Tibial nerve (tissue), 4 donors: ENCODE data around the gene ABCA13. TPM values are rescaled to one million over a fixed set of nuclear protein-coding genes. Genes with fewer than 3 reads are reported as not detected.
"Not testable (repeated sequence)": the region's sequence is repeated elsewhere in the genome, so short reads cannot be mapped to it uniquely, and the experiment has no call there.

Experiments used
- DNase-seq, 2 donors: peaks; one replicate each; pipeline ENCODE4 v3.0.0-alpha.2; 2019; ENCODE audit warnings: low spot score in 2 of 2
- H3K27ac ChIP-seq, 4 donors: fragments of 200-600 bp; sonication (generic) in 3 of 4; one replicate each; pipeline ENCODE4 v1.5.1; 2017 to 2019; ENCODE audit warnings: mild to moderate bottlenecking in 1 of 4
- H3K27me3 ChIP-seq, 2 donors: fragments of 200-600 bp; sonication (generic) in 1 of 2; one replicate each; pipeline versions ENCODE4 v1.5.1 to v1.6.0; 2017 to 2019
- H3K36me3 ChIP-seq, 3 donors: fragments of 200-600 bp; sonication (generic); one replicate each; pipeline ENCODE4 v1.5.1; 2018 to 2019
- H3K4me1 ChIP-seq, 4 donors: fragments of 200-600 bp; sonication (generic) in 3 of 4; one replicate each; pipeline ENCODE4 v1.5.1; 2017 to 2019
- H3K4me3 ChIP-seq, 4 donors: fragments of 200-600 bp; sonication (generic) in 3 of 4; one replicate each; pipeline ENCODE4 v1.5.1; 2017 to 2019; ENCODE audit warnings: mild to moderate bottlenecking in 1 of 4, moderate library complexity in 1 of 4
- H3K9me3 ChIP-seq, 4 donors: fragments of 200-600 bp; sonication (generic) in 3 of 4; one replicate each; pipeline ENCODE4 v1.5.1; 2017 to 2019
- CTCF ChIP-seq, 5 experiments: fragments of 200-600 bp in 3 of 5; fragments of 450-650 bp in 2 of 5; sonication (generic) in 3 of 5; IDR thresholded peaks; one replicate each; pipeline ENCODE4 v1.5.1; 2016 to 2019; ENCODE audit warnings: antibody characterized with exemption in 5 of 5, mild to moderate bottlenecking in 3 of 5, moderate library complexity in 2 of 5
- EP300 ChIP-seq, 2 donors: sonication (generic); formaldehyde crosslinking; IDR thresholded peaks; one replicate each; pipeline ENCODE4 v1.6.1; 2017; ENCODE audit warnings: antibody characterized with exemption in 2 of 2, mild to moderate bottlenecking in 1 of 2
- POLR2A ChIP-seq, 2 donors: fragments of 450-650 bp; IDR thresholded peaks; one replicate each; pipeline ENCODE4 v1.6.1; 2017; ENCODE audit warnings: antibody characterized with exemption in 2 of 2, mild to moderate bottlenecking in 2 of 2, moderate library complexity in 2 of 2
- WGBS, 2 donors: methylation state at CpG; one replicate each; pipeline ENCODE4 v1.1.5; 2018; 5-methylcytosine and 5-hydroxymethylcytosine counted together
- total RNA-seq, 4 donors: library from RNA; depleted of rRNA; stranded (reverse); fragments of >200 nt; gene quantifications; one replicate each; pipeline ENCODE4 v1.1.0, GENCODE V29; 2016

ABCA13 gene
- total RNA-seq, 4 donors from 2014 or later, result 0.90 to 4.6 (median 3.6) TPM

- no peak for DNase-seq
- Histone ChIP-seq H3K4me1 (no peaks in the 10 kb centered on the region), H3K4me3 (no peak overlapping the region), H3K36me3 (no peaks in the 10 kb centered on the region), H3K27ac (no peak overlapping the region), H3K9me3 (no peaks in the 10 kb centered on the region), H3K27me3 (no peaks in the 10 kb centered on the region)
- 85 to 87% methylated on average over 1 of the region's 1 CpG for WGBS, 2 donors
- TF ChIP-seq EP300 (IDR thresholded peaks at IDR 0.05) (no peak), CTCF (IDR thresholded peaks at IDR 0.05) (no peak), POLR2A (IDR thresholded peaks at IDR 0.05) (no peak)
Measured at GRCh38 chr7:48192996-48193395, 21.7 kb downstream of the ABCA13 start.

- Histone ChIP-seq H3K27ac (no peak overlapping the region), H3K9me3 (no peaks in the 10 kb centered on the region), H3K27me3 (no peaks in the 10 kb centered on the region), H3K4me1 (no peaks in the 10 kb centered on the region), H3K4me3 (no peak overlapping the region), H3K36me3 (no peaks in the 10 kb centered on the region)
- WGBS, 2 donors, result 0% methylated on average over 1 of the region's 1 CpG
- no peak for DNase-seq
- TF ChIP-seq POLR2A (IDR thresholded peaks at IDR 0.05) (no peak), EP300 (IDR thresholded peaks at IDR 0.05) (no peak), CTCF (IDR thresholded peaks at IDR 0.05) (no peak)
Measured at GRCh38 chr7:48193421-48193820, 22.2 kb downstream of the ABCA13 start.

- 70 to 75% methylated on average over 19 of the region's 19 CpGs for WGBS, 2 donors
- H3K27ac ChIP-seq, DNase-seq, H3K4me1 ChIP-seq, H3K36me3 ChIP-seq, H3K9me3 ChIP-seq, H3K4me3 ChIP-seq, H3K27me3 ChIP-seq: not testable (repeated sequence)
Measured at GRCh38 chr7:48200946-48201589, 29.8 kb downstream of the ABCA13 start.

- H3K27ac ChIP-seq, H3K4me1 ChIP-seq, DNase-seq, H3K9me3 ChIP-seq, H3K4me3 ChIP-seq, H3K27me3 ChIP-seq, H3K36me3 ChIP-seq: not testable (repeated sequence)
- WGBS, 2 donors, result 92 to 96% methylated on average over 24 to 41 of the region's 41 CpGs
Measured at GRCh38 chr7:48202916-48203315, 31.7 kb downstream of the ABCA13 start.

- DNase-seq, result no peak
- Histone ChIP-seq H3K4me3 (no peak overlapping the region), H3K9me3 (peaks cover 0 to 17% (median 0%) of the 10 kb centered on the region in 4 donors), H3K36me3 (no peaks in the 10 kb centered on the region), H3K27ac (no peak overlapping the region), H3K4me1 (no peaks in the 10 kb centered on the region), H3K27me3 (no peaks in the 10 kb centered on the region)
- TF ChIP-seq EP300 (IDR thresholded peaks at IDR 0.05) (no peak), CTCF (IDR thresholded peaks at IDR 0.05) (no peak)
- WGBS, 2 donors, result 70 to 79% methylated on average over 1 of the region's 1 CpG
Measured at GRCh38 chr7:48207155-48207675, 36.0 kb downstream of the ABCA13 start.

- no peak for DNase-seq
- WGBS, 2 donors, result 89 to 90% methylated on average over 1 of the region's 1 CpG
- TF ChIP-seq POLR2A (IDR thresholded peaks at IDR 0.05), result no peak
- no peak for TF ChIP-seq CTCF (IDR thresholded peaks at IDR 0.05)
- TF ChIP-seq EP300 (IDR thresholded peaks at IDR 0.05), result no peak
- Histone ChIP-seq H3K27ac (no peak overlapping the region), H3K9me3 (peaks cover 0 to 20% (median 0%) of the 10 kb centered on the region in 4 donors), H3K4me1 (no peaks in the 10 kb centered on the region), H3K4me3 (no peak overlapping the region), H3K36me3 (no peaks in the 10 kb centered on the region), H3K27me3 (no peaks in the 10 kb centered on the region)
Measured at GRCh38 chr7:48209004-48209600, 37.8 kb downstream of the ABCA13 start.
